Psoas muscle (tissue), 8 donors: ENCODE measurements around the gene ERCC1. TPM values are rescaled to one million over a fixed set of nuclear protein-coding genes. Genes with fewer than 3 reads are reported as not detected.

ENCODE experiments used
- ATAC-seq, 4 donors: fragments of 200-7000 bp; cut with Tn5 transposase; one replicate each; pipeline ENCODE4 v1.9.1; 2020; ENCODE audit warnings: moderate library complexity in 3 of 4, mild to moderate bottlenecking in 2 of 4
- DNase-seq, 2 donors: peaks; one replicate each; pipeline ENCODE4 v3.0.0-alpha.2; 2020
- H3K27ac ChIP-seq: fragments of 200-600 bp; one replicate; pipeline ENCODE4 v1.8.0; 2022
- H3K27me3 ChIP-seq, 3 donors: fragments of 200-600 bp in 1 of 3; one replicate each; pipeline versions ENCODE4 v1.6.1 to v1.8.0; 2013 to 2022; ENCODE audit warnings: low read length in 2 of 3, mild to moderate bottlenecking in 2 of 3, moderate library complexity in 1 of 3; ENCODE audit not compliant: insufficient read depth in 3 of 3
- H3K36me3 ChIP-seq, 2 donors: fragments of 200-600 bp in 1 of 2; one replicate each; pipeline versions ENCODE4 v1.6.1 to v1.8.0; 2013 to 2022; ENCODE audit warnings: low read depth in 1 of 2, mild to moderate bottlenecking in 1 of 2, moderate library complexity in 1 of 2; ENCODE audit not compliant: insufficient read depth in 1 of 2
- H3K4me1 ChIP-seq: fragments of 200-600 bp; one replicate; pipeline ENCODE4 v1.8.0; 2022
- H3K4me3 ChIP-seq: fragments of 200-600 bp; one replicate; pipeline ENCODE4 v1.8.0; 2022; ENCODE audit warnings: mild to moderate bottlenecking
- H3K9me3 ChIP-seq: fragments of 200-600 bp; one replicate; pipeline ENCODE4 v1.8.0; 2022
- CTCF ChIP-seq: fragments of 200-600 bp; IDR thresholded peaks from one replicate; pipeline ENCODE4 v1.8.0; 2022; ENCODE audit warnings: antibody characterized with exemption
- WGBS, 3 donors: extraction: QIAGEN DNeasy Blood & Tissue Kit; methylation state at CpG; one replicate each; pipeline versions ENCODE4 v1.1.6 to v1.1.7; 2013; 5-methylcytosine and 5-hydroxymethylcytosine counted together
- intact Hi-C, 2 donors: fragments of 100-400 bp; cut with DNase I; formaldehyde crosslinking; loops; one replicate each; pipeline versions ENCODE4 v1.11.0 to v1.14.2; 2022
- polyA plus RNA-seq, 3 donors: library from polyadenylated mRNA; stranded (reverse); fragments of 200-250 nt; gene quantifications; one replicate each; pipeline ENCODE4 v1.2.3, GENCODE V29; 2013
- total RNA-seq, 4 donors: library from RNA; stranded (reverse); fragmentation: NEBNext Ultra II Directional in 2 of 4; extraction: Animal tissue kit (Norgen Biotek cat#: 25700) in 2 of 4; gene quantifications; one replicate each; pipeline versions ENCODE4 v1.2.1 to v1.2.4, GENCODE V29; 2021 to 2023
- donor health status: healthy with polysubstance abuse.
- donor health status: DM: no; HTN: no; CAD: no; lungs with moderate emphysema.
- donor health status: Bipolar disorder and iron deficiency.
- donor health status: healthy.
- donor health status: DM: yes; HTN: yes; CAD: no.
- donor health status: DM: no; HTN: no; CAD: no.
- donor health status: DM: no; HTN: no; CAD: no.
- donor health status: DM: yes; HTN: yes; CAD: no.

The ERCC1 gene
- total and polyA plus RNA-seq, 7 donors: 59.5 to 2,153 (median 84.6) TPM

GRCh38 chr19:45457776-45458175, 34.1 kb upstream of the ERCC1 start:
- H3K4me3 ChIP-seq: no peak overlapping the region
- H3K27ac ChIP-seq: no peak overlapping the region
- intact Hi-C loops: no loop called here
- no peak for TF ChIP-seq CTCF
- peaks cover 37% of the 10 kb centered on the region for H3K4me1 ChIP-seq
- H3K27me3 ChIP-seq: no peaks in the 10 kb centered on the region
- H3K9me3 ChIP-seq: no peaks in the 10 kb centered on the region
- no peaks in the 10 kb centered on the region for H3K36me3 ChIP-seq
- ATAC-seq: no peak
- no peak for DNase-seq

GRCh38 chr19:45456500-45456815, 32.7 kb upstream of the ERCC1 start:
- no peak for DNase-seq
- TF ChIP-seq CTCF: no peak
- intact Hi-C loops: no loop called here

DNA sequence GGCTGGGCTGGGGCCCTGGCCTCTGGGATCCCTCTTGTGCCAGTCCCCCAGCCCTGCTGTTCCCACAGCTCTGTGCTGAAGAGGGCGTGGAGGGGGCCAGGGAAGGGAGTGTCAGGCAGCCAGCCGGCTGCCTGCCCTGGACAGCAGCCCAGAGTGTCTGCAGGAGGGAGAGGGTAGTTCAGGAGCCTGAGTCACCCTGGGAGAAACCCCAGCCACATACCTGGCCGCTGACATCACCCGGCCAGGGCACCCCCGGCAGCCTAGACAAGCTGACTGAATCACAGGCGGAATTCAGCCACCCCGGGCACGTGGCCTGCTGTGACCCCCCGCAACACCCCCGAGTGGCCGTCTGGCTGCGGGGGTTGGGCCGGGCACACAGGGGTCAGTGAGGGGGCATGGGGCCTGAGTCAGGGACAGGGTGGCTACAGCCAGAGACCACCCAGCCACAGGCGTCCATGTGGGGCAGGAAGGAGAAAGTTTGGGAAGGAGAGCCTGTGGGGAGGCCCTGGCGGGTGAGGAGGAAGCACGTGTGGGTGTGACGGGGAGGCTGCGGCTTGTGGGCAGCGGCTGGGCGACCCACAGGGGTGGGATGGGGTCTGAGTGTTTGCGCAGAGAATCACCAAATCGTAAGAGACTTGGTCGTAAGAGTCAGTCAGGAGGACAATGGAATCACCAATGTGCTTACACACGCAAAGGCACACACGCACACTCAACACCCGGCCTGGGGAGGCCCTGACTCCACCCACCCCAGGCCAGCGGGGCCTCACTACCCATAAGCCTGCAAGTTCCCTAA, 32.2 kb upstream of the ERCC1 start:
- TF ChIP-seq CTCF: no peak
- DNase-seq (peak; percentile 94 to 97), ATAC-seq (peak; percentile 95 to 97 (median 95))
- Histone ChIP-seq H3K4me3 (peak overlapping the region; percentile 46), H3K27me3 (no peaks in the 10 kb centered on the region), H3K9me3 (no peaks in the 10 kb centered on the region), H3K27ac (peak overlapping the region; percentile 88), H3K36me3 (no peaks in the 10 kb centered on the region), H3K4me1 (peaks cover 37% of the 10 kb centered on the region)
- intact Hi-C loops: no loop called here
- 13 to 18% (median 16%) methylated on average over 25 to 27 of the region's 27 CpGs for WGBS, 3 donors

More at GRCh38 chr19:45456500-45456815, 32.7 kb upstream of the ERCC1 start:
- Histone ChIP-seq H3K4me1 (peaks cover 37% of the 10 kb centered on the region), H3K36me3 (no peaks in the 10 kb centered on the region), H3K4me3 (no peak overlapping the region), H3K9me3 (no peaks in the 10 kb centered on the region), H3K27me3 (no peaks in the 10 kb centered on the region), H3K27ac (peak overlapping the region; percentile 88)
- ATAC-seq: no peak
- 65 to 73% (median 69%) methylated on average over 2 of the region's 2 CpGs for WGBS, 3 donors

GRCh38 chr19:45451850-45452387, 28.2 kb upstream of the ERCC1 start:
- ATAC-seq (no peak), DNase-seq (no peak)
- no peak for TF ChIP-seq CTCF
- H3K36me3 ChIP-seq: no peaks in the 10 kb centered on the region
- no peaks in the 10 kb centered on the region for H3K9me3 ChIP-seq
- H3K4me3 ChIP-seq: no peak overlapping the region
- H3K27me3 ChIP-seq: no peaks in the 10 kb centered on the region
- peak overlapping the region; percentile 38 for H3K27ac ChIP-seq
- intact Hi-C loops: no loop called here
- 71 to 72% (median 71%) methylated on average over 12 of the region's 12 CpGs for WGBS, 3 donors
- H3K4me1 ChIP-seq: peaks cover 45% of the 10 kb centered on the region
